ENCODE measurements around the gene PXN.

- TF ChIP-seq EZH2 (IDR thresholded peaks at IDR 0.05; ENCODE audit: borderline replicate concordance, control insufficient read depth, low read depth, low read length) (no peak), PBX3 (IDR thresholded peaks at IDR 0.05; ENCODE audit: insufficient replicate concordance, low read depth, low read length) (no peak), BRCA1 (IDR thresholded peaks at IDR 0.05; ENCODE audit: low read depth, low read length) (no peak), CTCF (IDR thresholded peaks at IDR 0.05 in 2 of 3, conservative IDR thresholded peaks at IDR 0.05 in 1 of 3; ENCODE audit: control insufficient read depth in 2 of 3, extremely low read depth in 1 of 3, insufficient read depth in 1 of 3, low read depth in 3 of 3, low read length in 3 of 3) (no peak), TBL1XR1 (IDR thresholded peaks at IDR 0.05; ENCODE audit: low read depth, low read length) (no peak), REST (IDR thresholded peaks at IDR 0.05; ENCODE audit: low read depth, low read length) (no peak), MTA3 (IDR thresholded peaks at IDR 0.05; ENCODE audit: borderline replicate concordance, low read length) (no peak), CHD2 (IDR thresholded peaks at IDR 0.05; ENCODE audit: borderline replicate concordance, low read depth, low read length) (no peak), POLR2AphosphoS5 (IDR thresholded peaks at IDR 0.05; ENCODE audit: low read length) (no peak), ZNF274 (IDR thresholded peaks at IDR 0.05; ENCODE audit: insufficient read depth, insufficient read length) (no peak), FOXM1 (IDR thresholded peaks at IDR 0.05; ENCODE audit: low read depth, low read length) (no peak), TAF1 (IDR thresholded peaks at IDR 0.05; ENCODE audit: borderline replicate concordance, low read depth, low read length) (no peak), BCLAF1 (IDR thresholded peaks at IDR 0.05) (no peak)
Measured at GRCh38 chr12:120249266-120249874, 16.2 kb downstream of the PXN start.
